WTC11 (cell line): Measurements from ENCODE around the gene RAD23A. TPM values are rescaled to one million over a fixed set of nuclear protein-coding genes. Genes with fewer than 3 reads are reported as not detected.
A peak's percentile ranks its signal among the peaks of the same experiment; 100 is the strongest.

Experiments
- ATF1 ChIP-seq: sonication (generic); formaldehyde crosslinking; IDR thresholded peaks from 2 replicates; pipeline ENCODE4 v1.8.1; 2023; ENCODE audit warnings: mild to moderate bottlenecking, moderate library complexity, missing genetic modification reagents
- CBFB ChIP-seq: sonication (generic); formaldehyde crosslinking; IDR thresholded peaks from 2 replicates; pipeline ENCODE4 v1.8.1; 2022; ENCODE audit warnings: mild to moderate bottlenecking, low read depth, missing genetic modification reagents
- CREM ChIP-seq: sonication (generic); formaldehyde crosslinking; IDR thresholded peaks from 2 replicates; pipeline ENCODE4 v1.8.1; 2022; ENCODE audit warnings: mild to moderate bottlenecking, missing genetic modification reagents, moderate library complexity
- ESRRA ChIP-seq: sonication (generic); formaldehyde crosslinking; IDR thresholded peaks from 2 replicates; pipeline ENCODE4 v1.8.1; 2022; ENCODE audit warnings: mild to moderate bottlenecking, missing genetic modification reagents, borderline replicate concordance
- FOXK1 ChIP-seq: sonication (generic); formaldehyde crosslinking; IDR thresholded peaks from 2 replicates; pipeline ENCODE4 v1.8.0; 2022; ENCODE audit warnings: mild to moderate bottlenecking, moderate library complexity, missing genetic modification reagents
- KAT7 ChIP-seq: sonication (generic); formaldehyde crosslinking; IDR thresholded peaks from 2 replicates; pipeline ENCODE4 v1.8.1; 2023; ENCODE audit warnings: missing genetic modification reagents, mild to moderate bottlenecking, borderline replicate concordance
- NR2C2 ChIP-seq: sonication (generic); formaldehyde crosslinking; IDR thresholded peaks from 2 replicates; pipeline ENCODE4 v1.8.0; 2022; ENCODE audit warnings: mild to moderate bottlenecking, missing genetic modification reagents
- OVOL2 ChIP-seq: fragments of 250-450 bp; sonication (Bioruptor Pico); IDR thresholded peaks from 2 replicates; pipeline ENCODE4 v1.9.0; 2021; ENCODE audit warnings: mild to moderate bottlenecking, borderline replicate concordance
- RORB ChIP-seq: fragments of 250-450 bp; sonication (Bioruptor Pico); IDR thresholded peaks from 2 replicates; pipeline ENCODE4 v1.9.0; 2021; ENCODE audit warnings: mild to moderate bottlenecking
- SMAD3 ChIP-seq: sonication (generic); formaldehyde crosslinking; IDR thresholded peaks from 2 replicates; pipeline ENCODE4 v1.8.0; 2022; ENCODE audit warnings: missing genetic modification reagents, mild to moderate bottlenecking, borderline replicate concordance
- SOX15 ChIP-seq: fragments of 250-450 bp; sonication (Bioruptor Pico); IDR thresholded peaks from 2 replicates; pipeline ENCODE4 v1.9.0; 2021; ENCODE audit warnings: mild to moderate bottlenecking
- SP1 ChIP-seq: sonication (generic); formaldehyde crosslinking; conservative IDR thresholded peaks from 2 replicates; pipeline ENCODE4 v1.8.1; 2022; ENCODE audit warnings: missing genetic modification reagents
- TCF7 ChIP-seq: sonication (generic); formaldehyde crosslinking; IDR thresholded peaks from 2 replicates; pipeline ENCODE4 v1.8.0; 2022; ENCODE audit warnings: mild to moderate bottlenecking, low read depth, missing genetic modification reagents, moderate library complexity
- TEAD1 ChIP-seq: sonication (generic); formaldehyde crosslinking; IDR thresholded peaks from 2 replicates; pipeline ENCODE4 v1.8.0; 2022; ENCODE audit warnings: mild to moderate bottlenecking, missing genetic modification reagents
- USF2 ChIP-seq: sonication (generic); formaldehyde crosslinking; IDR thresholded peaks from 2 replicates; pipeline ENCODE4 v1.8.1; 2023; ENCODE audit warnings: mild to moderate bottlenecking, missing genetic modification reagents, moderate library complexity
- ZNF121 ChIP-seq: sonication (generic); formaldehyde crosslinking; IDR thresholded peaks from 2 replicates; pipeline ENCODE4 v1.8.0; 2023; ENCODE audit warnings: missing genetic modification reagents
- ZNF138 ChIP-seq: sonication (generic); formaldehyde crosslinking; conservative IDR thresholded peaks from 2 replicates; pipeline ENCODE4 v1.8.1; 2022; ENCODE audit warnings: mild to moderate bottlenecking, moderate library complexity, missing genetic modification reagents
- ZNF219 ChIP-seq: sonication (generic); formaldehyde crosslinking; IDR thresholded peaks from 2 replicates; pipeline ENCODE4 v1.8.0; 2023; ENCODE audit warnings: missing genetic modification reagents, mild to moderate bottlenecking, borderline replicate concordance
- ZNF396 ChIP-seq: fragments of 250-450 bp; sonication (Bioruptor Pico); IDR thresholded peaks from 2 replicates; pipeline ENCODE4 v1.8.0; 2021; ENCODE audit warnings: mild to moderate bottlenecking, moderate library complexity, borderline replicate concordance
- ZNF532 ChIP-seq: fragments of 250-450 bp; sonication (Bioruptor Pico); IDR thresholded peaks from 2 replicates; pipeline ENCODE4 v1.9.0; 2021; ENCODE audit warnings: mild to moderate bottlenecking, borderline replicate concordance
- total RNA-seq: library from RNA; stranded (reverse); gene quantifications from 3 replicates; pipeline ENCODE4 v1.2.3, GENCODE V29; 2021
- TF ChIP-seq, protein P1 (sequence below): sonication (generic); formaldehyde crosslinking; IDR thresholded peaks from 2 replicates; pipeline ENCODE4 v1.8.0; 2022; ENCODE audit warnings: mild to moderate bottlenecking, missing genetic modification reagents
- TF ChIP-seq, protein P2 (sequence below): fragments of 250-450 bp; sonication (Bioruptor Pico); IDR thresholded peaks from 2 replicates; pipeline ENCODE4 v1.9.0; 2021; ENCODE audit warnings: mild to moderate bottlenecking
- TF ChIP-seq, protein P3 (sequence below): sonication (generic); formaldehyde crosslinking; IDR thresholded peaks from 2 replicates; pipeline ENCODE4 v1.8.1; 2023; ENCODE audit warnings: mild to moderate bottlenecking, missing genetic modification reagents, borderline replicate concordance
- TF ChIP-seq, protein P4 (sequence below): sonication (generic); formaldehyde crosslinking; IDR thresholded peaks from 2 replicates; pipeline ENCODE4 v1.8.0; 2022; ENCODE audit warnings: mild to moderate bottlenecking, missing genetic modification reagents
- TF ChIP-seq, protein P5 (sequence below): sonication (generic); formaldehyde crosslinking; IDR thresholded peaks from 2 replicates; pipeline ENCODE4 v1.8.1; 2022; ENCODE audit warnings: missing genetic modification reagents, borderline replicate concordance
- TF ChIP-seq, protein P6 (sequence below): sonication (generic); formaldehyde crosslinking; IDR thresholded peaks from 2 replicates; pipeline ENCODE4 v1.8.1; 2023; ENCODE audit warnings: mild to moderate bottlenecking, missing genetic modification reagents, moderate library complexity

Gene RAD23A
- total RNA-seq, 1 experiment from 2014 or later: 84.3 TPM

GRCh38 chr19:12937927-12938778 is 7.5 kb upstream of the RAD23A start, which contains the start of gene CALR (continued):
- TF ChIP-seq ZNF532 (CRISPR knock-in tag): no peak
- no peak for TF ChIP-seq NR2C2 (CRISPR knock-in tag)
- TF ChIP-seq SMAD3 (CRISPR knock-in tag): no peak
- peak; percentile 57; the same call in 1 of the 2 replicates for TF ChIP-seq CREM (CRISPR knock-in tag)
- TF ChIP-seq FOXK1 (CRISPR knock-in tag): peak; percentile 34; the same call in 1 of the 2 replicates
- TF ChIP-seq, protein P1, sequence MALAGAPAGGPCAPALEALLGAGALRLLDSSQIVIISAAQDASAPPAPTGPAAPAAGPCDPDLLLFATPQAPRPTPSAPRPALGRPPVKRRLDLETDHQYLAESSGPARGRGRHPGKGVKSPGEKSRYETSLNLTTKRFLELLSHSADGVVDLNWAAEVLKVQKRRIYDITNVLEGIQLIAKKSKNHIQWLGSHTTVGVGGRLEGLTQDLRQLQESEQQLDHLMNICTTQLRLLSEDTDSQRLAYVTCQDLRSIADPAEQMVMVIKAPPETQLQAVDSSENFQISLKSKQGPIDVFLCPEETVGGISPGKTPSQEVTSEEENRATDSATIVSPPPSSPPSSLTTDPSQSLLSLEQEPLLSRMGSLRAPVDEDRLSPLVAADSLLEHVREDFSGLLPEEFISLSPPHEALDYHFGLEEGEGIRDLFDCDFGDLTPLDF: no peak
- no peak for TF ChIP-seq ESRRA (CRISPR knock-in tag)
- TF ChIP-seq, protein P2, sequence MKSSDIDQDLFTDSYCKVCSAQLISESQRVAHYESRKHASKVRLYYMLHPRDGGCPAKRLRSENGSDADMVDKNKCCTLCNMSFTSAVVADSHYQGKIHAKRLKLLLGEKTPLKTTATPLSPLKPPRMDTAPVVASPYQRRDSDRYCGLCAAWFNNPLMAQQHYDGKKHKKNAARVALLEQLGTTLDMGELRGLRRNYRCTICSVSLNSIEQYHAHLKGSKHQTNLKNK (CRISPR knock-in tag): no peak
- TF ChIP-seq ZNF138 (CRISPR knock-in tag): no peak
- no peak; the same call in 1 of the 2 replicates for TF ChIP-seq ZNF396 (CRISPR knock-in tag)
- TF ChIP-seq, protein P3, sequence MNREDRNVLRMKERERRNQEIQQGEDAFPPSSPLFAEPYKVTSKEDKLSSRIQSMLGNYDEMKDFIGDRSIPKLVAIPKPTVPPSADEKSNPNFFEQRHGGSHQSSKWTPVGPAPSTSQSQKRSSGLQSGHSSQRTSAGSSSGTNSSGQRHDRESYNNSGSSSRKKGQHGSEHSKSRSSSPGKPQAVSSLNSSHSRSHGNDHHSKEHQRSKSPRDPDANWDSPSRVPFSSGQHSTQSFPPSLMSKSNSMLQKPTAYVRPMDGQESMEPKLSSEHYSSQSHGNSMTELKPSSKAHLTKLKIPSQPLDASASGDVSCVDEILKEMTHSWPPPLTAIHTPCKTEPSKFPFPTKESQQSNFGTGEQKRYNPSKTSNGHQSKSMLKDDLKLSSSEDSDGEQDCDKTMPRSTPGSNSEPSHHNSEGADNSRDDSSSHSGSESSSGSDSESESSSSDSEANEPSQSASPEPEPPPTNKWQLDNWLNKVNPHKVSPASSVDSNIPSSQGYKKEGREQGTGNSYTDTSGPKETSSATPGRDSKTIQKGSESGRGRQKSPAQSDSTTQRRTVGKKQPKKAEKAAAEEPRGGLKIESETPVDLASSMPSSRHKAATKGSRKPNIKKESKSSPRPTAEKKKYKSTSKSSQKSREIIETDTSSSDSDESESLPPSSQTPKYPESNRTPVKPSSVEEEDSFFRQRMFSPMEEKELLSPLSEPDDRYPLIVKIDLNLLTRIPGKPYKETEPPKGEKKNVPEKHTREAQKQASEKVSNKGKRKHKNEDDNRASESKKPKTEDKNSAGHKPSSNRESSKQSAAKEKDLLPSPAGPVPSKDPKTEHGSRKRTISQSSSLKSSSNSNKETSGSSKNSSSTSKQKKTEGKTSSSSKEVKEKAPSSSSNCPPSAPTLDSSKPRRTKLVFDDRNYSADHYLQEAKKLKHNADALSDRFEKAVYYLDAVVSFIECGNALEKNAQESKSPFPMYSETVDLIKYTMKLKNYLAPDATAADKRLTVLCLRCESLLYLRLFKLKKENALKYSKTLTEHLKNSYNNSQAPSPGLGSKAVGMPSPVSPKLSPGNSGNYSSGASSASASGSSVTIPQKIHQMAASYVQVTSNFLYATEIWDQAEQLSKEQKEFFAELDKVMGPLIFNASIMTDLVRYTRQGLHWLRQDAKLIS (CRISPR knock-in tag): no peak
- no peak for TF ChIP-seq CBFB (CRISPR knock-in tag)
- no peak; the same call in 1 of the 2 replicates for TF ChIP-seq OVOL2 (CRISPR knock-in tag)
- 0 out of 2 replicates have a peak, but pooled peaks have one; percentile 9 for TF ChIP-seq ZNF219
- peak; percentile 72 for TF ChIP-seq TEAD1
- TF ChIP-seq KAT7 (CRISPR knock-in tag): peak; percentile 89
- TF ChIP-seq, protein P4, sequence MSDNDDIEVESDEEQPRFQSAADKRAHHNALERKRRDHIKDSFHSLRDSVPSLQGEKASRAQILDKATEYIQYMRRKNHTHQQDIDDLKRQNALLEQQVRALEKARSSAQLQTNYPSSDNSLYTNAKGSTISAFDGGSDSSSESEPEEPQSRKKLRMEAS (CRISPR knock-in tag): peak; percentile 80
- 0 out of 2 replicates have a peak, but pooled peaks have one; percentile 43 for TF ChIP-seq ATF1 (CRISPR knock-in tag)
- TF ChIP-seq USF2 (CRISPR knock-in tag): peak; percentile 94
- no peak for TF ChIP-seq TCF7 (CRISPR knock-in tag)
- TF ChIP-seq ZNF121: no peak
- TF ChIP-seq, protein P5, sequence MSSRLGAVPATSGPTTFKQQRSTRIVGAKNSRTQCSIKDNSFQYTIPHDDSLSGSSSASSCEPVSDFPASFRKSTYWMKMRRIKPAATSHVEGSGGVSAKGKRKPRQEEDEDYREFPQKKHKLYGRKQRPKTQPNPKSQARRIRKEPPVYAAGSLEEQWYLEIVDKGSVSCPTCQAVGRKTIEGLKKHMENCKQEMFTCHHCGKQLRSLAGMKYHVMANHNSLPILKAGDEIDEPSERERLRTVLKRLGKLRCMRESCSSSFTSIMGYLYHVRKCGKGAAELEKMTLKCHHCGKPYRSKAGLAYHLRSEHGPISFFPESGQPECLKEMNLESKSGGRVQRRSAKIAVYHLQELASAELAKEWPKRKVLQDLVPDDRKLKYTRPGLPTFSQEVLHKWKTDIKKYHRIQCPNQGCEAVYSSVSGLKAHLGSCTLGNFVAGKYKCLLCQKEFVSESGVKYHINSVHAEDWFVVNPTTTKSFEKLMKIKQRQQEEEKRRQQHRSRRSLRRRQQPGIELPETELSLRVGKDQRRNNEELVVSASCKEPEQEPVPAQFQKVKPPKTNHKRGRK (CRISPR knock-in tag): no peak
- TF ChIP-seq, protein P6, sequence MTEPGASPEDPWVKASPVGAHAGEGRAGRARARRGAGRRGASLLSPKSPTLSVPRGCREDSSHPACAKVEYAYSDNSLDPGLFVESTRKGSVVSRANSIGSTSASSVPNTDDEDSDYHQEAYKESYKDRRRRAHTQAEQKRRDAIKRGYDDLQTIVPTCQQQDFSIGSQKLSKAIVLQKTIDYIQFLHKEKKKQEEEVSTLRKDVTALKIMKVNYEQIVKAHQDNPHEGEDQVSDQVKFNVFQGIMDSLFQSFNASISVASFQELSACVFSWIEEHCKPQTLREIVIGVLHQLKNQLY (CRISPR knock-in tag): no peak
- TF ChIP-seq RORB (CRISPR knock-in tag): no peak
- peak; percentile 90 for TF ChIP-seq SP1
- no peak for TF ChIP-seq SOX15 (CRISPR knock-in tag)
